ENCODE measurements around the gene SPATS2.
"Not testable (repeated sequence)": the region's sequence is repeated elsewhere in the genome, so short reads cannot be mapped to it uniquely, and the experiment has no call there.

Gene SPATS2

DNA sequence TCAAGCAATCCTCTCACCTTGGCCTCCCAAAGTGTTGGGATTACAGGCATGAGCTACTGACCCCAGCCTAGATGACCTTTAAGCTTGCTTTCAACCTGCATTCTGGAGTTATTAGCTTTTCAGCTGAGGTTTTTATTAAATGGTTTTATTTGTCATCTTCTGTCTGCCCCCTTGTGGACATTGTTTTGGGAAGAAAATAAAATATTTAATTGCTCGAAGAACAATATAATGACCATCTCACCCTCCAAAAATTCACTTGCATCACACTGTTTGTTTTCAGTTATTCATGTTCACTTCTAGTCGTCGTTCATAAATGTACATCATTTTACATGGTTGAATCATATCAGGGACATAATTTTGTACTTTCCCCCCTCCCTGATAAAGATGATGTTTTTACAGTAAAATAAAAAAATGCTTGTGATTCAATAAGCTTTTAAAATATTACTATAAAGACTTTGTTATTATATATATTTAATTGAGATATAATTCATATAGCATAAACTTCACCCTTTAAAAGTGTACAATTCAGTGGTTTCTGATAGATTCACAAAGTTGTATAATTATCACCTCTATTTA, 10.1 kb upstream of the SPATS2 start:
- DNase-seq = no peak

DNA sequence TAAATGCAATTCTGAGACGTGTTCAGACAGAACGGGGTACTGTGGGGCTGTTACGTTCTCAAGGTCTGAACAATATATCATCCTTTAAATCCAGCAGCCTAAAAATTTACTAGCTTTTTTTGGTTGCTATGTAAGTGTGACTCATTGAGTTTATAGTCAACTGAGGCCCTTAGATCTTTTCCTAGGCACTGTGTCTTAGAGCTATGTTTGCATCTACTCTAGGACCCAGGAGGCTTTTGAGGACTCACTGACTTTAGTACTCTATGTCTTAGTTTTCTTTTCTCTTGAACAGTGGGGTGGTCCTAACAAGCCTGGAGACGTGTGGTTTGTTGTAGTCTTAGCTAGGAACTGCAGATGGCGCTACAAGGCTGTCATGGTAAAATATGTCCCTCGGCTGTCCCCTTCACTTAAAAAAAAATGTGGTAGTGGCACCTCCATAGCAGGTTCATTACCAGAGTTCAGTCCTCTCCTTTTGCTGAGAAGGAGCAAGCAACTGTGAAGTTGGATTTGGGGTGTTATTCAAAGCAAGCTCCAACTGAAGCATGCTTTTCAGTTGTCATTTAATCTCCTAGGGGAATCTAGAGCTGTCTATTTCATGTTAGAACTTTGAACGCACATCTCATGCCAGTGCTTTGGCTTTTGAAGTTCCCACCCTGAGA, 8.7 kb upstream of the SPATS2 start:
- DNase-seq = no peak

DNA sequence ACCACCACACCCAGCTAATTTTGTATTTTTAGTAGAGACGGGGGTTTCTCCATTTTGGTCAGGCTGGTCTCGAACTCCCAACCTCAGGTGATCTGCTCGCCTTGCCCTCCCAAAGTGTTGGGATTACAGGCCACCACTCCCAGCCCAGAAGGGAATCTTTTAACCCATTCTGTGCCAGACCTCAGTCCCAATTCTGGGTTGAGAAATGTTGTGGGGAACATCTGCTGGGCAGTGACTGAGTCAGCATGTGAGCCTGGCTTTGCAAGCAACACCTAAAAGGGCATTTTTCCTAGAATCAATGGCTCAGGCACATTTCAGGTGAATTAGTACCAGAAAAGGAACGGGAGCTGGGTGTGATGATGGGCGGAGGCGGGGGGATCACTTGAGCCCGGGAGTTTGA, 7.6 kb upstream of the SPATS2 start:
- no peak for DNase-seq

DNA sequence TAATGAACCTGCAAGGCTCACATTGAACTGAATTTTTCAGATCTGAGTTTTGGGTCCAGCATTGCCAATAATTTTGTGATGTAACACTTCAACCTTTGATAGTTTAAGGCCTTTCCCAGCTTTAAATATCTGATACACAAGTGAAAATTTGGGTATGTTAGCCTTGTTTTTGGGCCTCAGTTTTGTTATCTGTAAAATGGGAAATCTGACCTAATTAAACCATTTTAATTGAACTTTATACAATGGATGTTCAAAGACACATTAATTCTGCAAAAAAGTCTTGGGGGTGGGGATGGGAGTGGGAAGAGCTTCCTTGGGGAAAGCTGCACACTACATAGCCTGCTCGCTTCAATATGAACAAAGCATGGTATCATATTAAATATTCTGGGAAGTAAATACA, 5.2 kb upstream of the SPATS2 start:
- no peak for DNase-seq

DNA sequence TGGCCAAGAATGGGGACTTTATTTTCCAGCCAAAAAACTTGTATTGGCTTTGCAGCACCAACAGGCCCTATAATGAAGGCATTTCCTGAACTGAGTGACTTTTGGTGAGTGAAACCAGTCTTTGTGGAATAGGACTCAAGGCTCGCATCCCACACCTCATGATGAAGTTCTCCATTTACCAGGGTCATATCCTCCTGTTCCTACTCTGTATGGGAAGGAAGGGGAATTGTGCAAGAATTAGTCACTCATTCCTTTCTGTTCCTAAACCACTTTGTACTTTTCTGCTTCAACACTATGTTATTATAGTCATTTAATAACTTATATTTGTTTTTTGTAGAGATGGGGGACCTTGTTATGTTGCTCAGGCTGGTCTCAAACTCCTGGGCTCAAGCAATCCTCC, 2.3 kb upstream of the SPATS2 start:
- DNase-seq = no peak

DNA sequence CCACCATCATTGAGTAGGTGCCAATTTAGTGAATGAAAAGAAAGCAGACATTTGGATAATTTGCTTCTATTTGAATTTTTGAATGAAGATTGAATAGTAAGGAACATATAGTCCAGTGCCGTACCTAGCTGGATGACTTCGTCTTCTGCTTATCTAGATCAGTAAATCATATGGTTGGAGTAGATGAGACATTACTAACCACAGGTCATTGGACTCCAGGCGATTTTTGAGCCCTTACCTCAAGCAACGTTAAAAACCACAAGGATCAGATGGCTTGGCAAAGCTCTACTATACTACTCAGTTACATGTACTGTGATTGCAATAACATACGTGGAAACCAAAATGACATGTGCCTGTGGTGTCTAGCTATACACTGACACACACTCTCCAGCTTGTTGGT, 1.7 kb upstream of the SPATS2 start:
- no peak for DNase-seq

DNA sequence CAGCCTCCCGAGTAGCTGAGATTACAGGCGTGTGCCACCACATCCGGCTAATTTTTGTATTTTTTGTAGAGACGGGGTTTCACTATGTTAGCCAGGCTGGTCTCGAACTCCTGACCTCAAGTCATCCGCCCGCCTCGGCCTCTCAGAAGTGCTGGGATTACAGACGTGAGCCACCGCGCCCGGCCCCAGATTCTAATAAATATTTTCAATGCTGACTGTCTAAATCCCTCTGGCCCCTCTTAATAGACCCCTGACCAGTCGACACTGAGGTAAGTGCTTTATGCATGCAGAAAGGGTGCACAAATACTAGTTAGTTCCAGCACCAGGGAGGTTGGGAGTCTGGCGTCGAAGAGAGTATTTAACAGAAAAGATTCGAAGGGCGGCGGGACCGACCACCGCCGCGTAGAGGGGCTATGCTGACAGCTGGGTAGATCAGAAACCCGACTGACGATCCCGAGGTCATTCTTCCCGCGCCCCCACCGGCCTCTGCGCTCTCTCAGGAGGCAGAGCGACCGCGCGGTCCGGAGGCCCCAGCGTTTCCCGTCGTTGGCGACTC, 1.1 kb upstream of the SPATS2 start:
- DNase-seq = no peak

DNA sequence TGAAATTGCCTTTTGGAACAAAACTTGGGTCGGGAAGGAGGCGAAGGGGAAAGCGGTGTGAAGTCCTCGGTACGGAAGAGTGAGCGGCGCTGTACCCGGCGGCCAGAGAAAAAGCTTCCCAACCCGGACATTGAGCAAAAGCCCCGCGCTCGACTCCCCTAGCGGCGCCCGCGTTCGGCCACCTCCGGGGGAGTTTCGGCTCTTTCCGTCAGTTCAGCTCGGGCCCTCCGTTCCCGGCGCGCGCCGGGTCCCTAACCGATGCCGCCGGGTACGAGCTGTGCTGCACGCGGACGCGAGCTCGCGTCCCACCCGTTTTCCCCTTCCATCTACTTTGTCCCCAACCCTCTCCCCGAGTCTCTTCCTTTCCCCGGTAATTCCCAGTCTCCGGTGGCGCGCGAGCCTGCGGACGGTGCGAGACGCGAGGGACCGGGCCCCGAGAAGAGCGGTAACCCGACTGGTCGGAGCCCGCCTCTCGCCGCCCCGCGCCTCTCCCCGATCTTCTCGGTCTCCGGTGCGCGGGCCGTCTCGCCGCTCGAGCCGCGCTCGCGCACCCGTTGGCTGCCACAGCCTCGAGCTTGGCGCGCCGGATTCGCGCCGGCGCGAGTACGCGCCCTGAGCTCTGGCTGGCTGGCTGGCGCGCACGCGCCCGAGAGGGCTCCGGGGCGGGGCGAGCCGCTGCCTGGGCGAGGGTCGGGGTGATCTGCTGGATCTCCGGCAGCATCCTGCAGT, 446 bp upstream of the SPATS2 start:
- DNase-seq = peak; percentile 86 to 87

DNA sequence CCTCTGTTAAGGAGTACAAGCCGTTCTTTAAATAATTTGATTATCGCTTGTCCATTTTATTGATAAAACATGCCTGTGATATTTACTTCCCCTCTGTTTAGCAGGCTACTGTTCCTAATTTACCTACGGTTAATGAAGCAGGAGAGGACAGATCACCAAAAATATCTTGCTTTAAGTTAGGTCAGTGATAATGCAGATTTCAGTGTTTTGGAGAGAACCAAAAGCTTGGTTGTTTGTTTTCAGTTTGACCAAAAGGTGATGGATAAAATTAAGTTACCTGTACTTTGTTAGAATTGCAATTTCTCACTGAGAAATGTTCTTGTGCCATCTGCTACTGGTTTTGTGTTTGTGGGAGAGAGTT, 958 bp downstream of the SPATS2 start:
- no peak for DNase-seq

DNA sequence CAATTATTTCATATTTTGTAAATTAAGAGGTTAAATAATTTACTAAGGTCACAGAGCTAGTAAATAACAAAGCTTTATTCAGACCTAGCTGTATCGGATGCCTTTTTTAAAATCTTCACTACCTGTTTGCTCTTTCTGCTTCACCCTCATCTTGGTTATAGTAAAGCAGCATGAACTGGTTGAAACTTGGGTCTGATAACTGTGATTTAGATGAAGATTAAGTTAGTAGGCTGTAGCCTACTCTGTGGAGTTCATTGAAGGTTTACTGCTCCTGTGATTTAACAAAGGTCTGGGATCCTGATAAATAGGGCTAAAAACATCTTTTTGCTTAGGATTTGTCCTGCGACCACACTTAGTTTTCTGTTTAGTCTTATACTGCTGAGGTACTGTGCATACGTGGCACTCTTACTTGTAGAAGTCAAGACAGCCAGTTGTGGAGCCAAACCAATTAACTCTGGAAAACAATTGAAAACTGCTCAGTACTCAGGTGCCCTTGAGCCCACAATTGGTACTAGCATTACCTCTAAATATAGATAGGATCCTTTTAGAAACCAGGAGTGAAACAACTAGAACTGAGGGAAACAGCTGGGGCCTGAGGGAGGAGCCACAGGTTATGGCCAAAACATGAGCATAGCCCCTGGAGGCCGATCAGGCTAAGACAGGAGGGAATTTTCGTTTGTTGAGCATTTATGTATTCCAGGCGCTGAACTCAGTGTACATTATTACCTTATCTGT, 2.3 kb downstream of the SPATS2 start:
- no peak for DNase-seq

DNA sequence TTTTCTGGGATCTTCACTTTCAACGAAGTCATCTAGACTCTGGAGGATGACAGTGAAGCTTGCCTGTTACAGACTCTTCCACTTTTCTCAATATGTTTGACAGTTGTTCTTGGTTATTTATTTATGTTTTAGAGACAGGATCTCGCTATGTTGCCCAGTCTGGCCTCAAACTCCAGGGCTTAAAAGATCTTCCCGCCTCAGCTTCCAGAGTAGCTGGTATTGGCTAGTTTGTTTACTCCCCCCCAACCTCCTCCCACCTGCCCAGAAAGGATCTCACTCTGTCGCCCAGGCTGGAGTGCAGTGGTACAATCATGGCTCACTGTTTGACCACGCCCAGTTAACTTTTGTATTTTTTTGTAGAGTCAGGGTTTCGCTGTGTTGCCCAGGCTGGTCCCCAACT, 3.3 kb downstream of the SPATS2 start:
- no peak for DNase-seq

DNA sequence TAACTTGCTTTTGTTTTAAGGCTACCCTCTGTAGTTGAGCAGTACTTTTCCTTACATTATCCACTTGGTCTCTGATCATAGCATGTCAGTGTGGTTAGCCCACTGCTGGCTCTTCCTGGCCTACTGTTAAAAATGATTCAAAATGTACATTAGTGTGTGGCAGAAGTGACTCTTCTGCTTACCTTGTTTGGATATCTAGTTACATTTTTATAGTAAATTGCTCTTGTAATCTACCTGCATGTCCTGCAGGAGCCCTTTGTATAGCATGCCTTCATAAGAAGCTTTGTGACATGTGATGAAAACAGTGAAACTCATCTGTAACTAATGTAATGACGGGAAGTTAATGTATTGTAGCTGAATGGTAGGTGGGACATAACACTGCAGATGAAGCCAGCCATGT, 8.1 kb downstream of the SPATS2 start:
- no peak for DNase-seq

DNA sequence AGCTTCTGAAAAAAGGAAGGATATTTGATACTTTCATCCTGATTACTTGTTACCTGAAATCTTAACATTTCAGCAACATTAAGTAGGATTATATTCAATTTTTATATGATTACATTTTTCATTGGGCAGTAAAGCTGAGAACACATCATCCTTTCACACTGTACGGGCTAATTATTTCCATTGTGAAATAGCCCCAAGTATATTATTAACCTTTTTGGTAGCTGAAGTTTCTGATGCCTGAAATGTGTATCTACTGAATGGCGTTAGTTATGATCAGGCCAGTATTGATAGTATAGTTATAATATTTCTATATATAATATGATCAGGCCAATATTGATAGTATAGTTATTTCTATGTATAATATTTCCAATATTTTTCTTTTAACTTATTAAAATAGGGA, 10.1 kb downstream of the SPATS2 start:
- no peak for DNase-seq

DNA sequence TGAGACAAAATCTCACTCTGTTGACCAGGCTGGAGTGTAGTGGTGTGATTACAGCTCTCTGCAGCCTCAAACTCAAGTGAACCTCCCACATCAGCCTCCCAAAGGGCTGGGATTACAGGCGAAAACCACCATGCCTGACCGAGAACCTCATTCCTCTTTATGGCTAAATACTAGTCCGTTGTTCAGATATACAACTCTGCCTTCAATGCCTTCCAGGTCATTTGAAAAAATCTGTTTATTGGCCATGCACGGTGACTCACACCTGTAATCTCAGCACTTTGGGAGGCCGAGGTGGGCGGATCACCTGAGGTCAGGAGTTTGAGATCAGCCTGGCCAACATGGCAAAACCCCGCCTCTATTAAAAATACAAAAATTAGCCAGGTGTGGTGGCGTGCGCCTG, 12.9 kb downstream of the SPATS2 start:
- not testable (repeated sequence) for DNase-seq

DNA sequence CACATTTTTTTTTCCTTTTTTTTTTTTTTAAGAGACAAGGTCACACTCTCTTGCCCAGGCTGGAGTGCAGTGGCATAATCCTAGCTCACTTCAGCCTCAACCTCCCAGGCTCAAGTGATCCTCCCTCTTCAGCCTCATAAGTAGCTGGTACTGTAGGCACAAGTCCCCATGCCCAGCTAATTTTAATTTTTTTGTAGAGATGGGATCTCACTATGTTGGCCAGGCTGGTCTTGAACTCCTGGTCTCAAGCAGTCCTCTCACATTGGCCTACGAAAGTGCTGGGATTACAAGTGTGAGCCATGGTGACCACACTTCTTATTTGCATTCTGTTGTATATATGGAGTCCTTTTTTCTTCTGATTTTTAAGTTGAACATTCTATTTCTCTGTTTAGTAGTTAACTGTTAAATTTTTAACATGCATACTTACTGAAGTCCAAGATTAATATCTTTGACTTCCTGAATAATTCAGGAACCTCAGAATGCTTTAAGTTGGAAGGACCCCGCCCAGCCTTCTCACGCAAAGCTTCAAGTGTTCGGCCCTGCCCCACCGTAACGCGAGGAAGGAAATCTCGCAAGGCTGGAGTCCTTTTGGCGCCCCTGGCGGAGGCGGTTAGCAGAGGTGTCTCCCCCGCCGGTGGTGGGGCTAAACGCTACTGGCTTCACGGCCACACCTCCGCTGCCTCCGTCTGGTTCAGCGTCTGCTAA, 21.6 kb downstream of the SPATS2 start:
- peak; percentile 35 to 61 for DNase-seq

DNA sequence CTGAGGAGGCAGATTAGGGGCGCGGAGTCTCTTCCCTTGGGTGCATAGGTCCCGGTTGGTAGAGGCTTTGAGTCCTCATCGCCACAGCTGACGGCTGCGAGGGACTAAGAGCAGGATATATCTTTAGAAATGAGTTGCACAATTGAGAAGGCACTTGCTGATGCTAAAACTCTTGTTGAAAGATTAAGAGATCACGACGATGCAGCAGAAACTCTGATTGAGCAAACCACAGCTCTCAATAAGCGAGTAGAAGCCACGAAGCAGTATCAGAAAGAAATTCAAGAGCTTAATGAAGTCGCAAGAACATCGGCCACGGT, 22.1 kb downstream of the SPATS2 start:
- no peak for DNase-seq

DNA sequence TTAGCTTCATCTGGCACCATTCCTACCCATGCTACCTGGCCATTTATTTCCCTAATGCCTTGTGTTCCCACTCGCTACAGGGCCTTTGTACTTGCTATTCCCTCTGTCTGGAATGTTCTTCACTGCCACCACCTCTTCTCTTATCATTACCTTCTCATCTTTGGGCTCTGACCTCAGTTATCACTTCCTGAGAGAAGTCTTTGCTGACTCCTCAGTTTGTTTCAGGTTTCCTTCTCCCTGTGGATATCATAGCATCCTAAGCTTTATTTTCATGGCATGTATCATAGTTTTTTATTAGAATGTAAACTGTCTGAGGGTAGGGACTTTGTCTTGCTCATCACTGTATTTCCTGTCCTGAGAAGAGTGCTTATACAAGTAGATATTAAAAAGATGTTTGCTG, 29.7 kb downstream of the SPATS2 start:
- no peak for DNase-seq

DNA sequence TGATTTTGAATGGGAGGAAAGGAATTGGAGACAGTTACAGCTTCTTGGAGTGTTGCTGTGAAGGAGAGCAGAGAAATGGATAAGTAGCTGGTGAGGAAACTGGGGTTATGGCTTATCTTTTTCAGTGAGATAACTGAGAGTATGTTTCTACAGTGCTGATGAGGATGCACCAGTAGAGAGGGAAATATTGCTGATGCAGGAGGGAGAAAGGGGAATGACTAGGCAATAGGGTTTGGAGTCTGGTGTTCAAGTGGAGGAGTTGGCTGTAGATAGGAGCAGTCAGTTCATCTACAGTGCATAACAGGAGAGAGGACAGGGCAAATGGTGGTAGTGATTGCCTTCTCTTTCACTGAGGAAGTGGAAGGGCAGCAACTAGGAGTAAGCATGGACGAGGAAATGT, 33.0 kb downstream of the SPATS2 start:
- no peak for DNase-seq

DNA sequence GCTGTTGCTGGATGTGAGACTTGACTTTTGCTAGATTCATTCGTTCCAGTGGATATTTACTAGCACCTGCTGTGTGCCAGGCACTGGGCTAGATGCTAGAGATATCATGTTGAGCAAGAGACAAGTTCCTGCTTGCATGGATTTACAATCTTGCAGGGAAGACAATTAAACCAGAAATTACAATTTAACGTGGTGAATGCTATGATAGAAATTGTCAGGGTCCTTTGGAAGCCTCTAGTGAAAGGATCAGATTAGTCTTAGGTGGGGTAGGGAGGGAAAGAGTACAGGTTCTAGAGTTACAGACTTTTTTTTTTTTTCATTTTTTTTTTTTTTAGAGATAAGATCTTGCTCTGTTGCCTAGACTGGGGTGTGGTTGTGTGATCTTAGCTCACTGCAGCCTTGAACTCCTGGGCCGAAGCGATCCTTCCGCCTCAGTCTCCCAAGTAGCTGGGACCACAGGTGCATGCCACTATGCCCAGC, 36.7 kb downstream of the SPATS2 start:
- no peak for DNase-seq

DNA sequence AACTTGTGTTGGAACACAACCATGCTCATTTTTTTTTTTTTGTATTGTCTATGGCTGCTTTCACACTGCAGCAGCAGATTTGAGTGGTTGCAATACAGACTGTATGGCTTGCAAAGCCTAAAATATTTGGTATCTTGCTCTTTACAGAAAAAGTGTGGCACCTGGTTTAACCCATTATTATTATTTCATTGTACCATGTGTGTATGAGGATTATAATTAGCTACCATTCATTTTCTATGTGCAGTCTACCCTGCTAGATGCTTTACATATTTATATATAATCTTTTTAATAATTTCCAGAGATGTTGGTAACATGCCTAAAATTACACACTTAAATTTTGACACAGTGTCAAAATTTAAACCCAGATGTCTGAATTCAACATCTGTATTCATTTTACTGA, 37.7 kb downstream of the SPATS2 start:
- no peak for DNase-seq

DNA sequence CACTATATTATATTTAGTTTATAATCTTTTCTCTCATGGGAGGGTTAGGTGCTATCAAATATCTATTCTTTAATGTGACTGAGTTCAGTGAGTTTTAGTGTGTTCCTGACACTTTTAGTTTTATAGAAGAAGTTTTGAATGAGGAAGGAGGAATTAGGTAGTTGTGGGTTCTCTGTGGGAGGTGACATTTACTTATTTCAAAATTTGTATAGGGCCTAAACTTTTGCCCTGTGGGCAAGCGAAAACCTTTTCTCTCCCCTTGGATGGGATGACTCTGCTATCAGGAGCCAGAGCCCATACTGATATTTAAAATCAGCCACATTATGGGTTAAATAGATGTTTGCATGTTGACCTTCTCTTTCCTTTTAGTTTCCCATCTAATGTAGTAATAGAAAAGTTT, 43.6 kb downstream of the SPATS2 start:
- no peak for DNase-seq

DNA sequence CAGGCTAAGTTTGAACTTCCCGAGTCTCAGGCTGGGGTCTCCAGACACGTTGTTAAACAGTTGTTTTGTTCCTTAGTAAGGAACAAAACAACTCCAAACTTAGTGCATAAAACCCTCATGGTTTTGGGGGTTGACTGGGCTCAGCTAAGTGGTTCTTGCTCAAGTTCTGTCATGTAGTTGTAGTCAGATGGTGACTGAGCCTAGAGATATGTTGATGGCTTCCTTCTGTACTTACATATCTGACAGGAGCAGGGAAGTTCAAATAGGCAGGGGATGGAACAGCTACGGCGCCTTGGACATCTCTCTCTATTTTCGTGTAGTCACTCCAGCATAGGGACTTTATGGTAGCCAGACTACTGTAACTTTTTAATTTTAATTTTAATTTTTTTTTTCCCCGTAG, 45.7 kb downstream of the SPATS2 start:
- no peak for DNase-seq

DNA sequence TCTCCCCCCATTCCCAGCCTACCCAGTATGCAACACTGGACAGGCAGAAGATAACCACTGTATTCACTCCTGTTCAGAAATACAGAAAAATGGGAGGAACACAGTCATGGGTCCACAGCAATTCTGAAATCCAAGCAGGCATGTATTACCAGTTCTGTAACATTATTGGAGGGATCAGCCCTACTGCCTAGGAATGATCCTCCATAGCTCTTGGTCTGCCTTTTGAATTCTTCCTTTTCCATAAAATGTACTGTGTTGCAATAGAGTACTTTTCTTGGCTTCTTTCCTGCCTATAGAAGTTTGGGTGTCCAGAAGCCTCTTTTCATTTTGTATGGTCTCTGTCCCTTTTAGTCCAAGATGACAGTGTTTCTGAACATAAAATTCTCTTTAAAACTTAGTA, 46.5 kb downstream of the SPATS2 start:
- no peak for DNase-seq

All from stimulated activated CD4-positive, alpha-beta T cell treated with anti-CD3 and anti-CD28 coated beads, Interleukin-2, amount 100 ng/mL, for 48 hours (primary cell).